A673 (cell line): Measurements from ENCODE around the gene EPHA4. TPM values are rescaled to one million over a fixed set of nuclear protein-coding genes. Genes with fewer than 3 reads are reported as not detected.

Experiments used
- BruUV-seq: library from RNA; stranded (reverse); fragments of 400-500 nt; replicated peaks from 2 replicates; lab custom pipeline; 2021; lab: Mats Ljungman, UMichigan
- CTCF ChIA-PET: fragments of 300-600 bp; sonication (Branson Sonifier 250); formaldehyde crosslinking; loops from one replicate; lab custom pipeline; 2022; ENCODE audit warnings: antibody characterized with exemption; lab: Charles Lee
- POLR2A ChIA-PET: fragments of 300-600 bp; sonication (Branson Sonifier 250); formaldehyde crosslinking; loops from one replicate; lab custom pipeline; 2022; ENCODE audit warnings: antibody characterized with exemption; ENCODE audit not compliant: low non-redundant PET; lab: Charles Lee
- DNase-seq: peaks from one replicate; pipeline ENCODE4 v3.0.0-alpha.2; 2015; ENCODE audit warnings: low spot score
- H3K27ac ChIP-seq: fragments of 200-600 bp; sonication (generic); 2 replicates; pipeline ENCODE4 v1.5.1; 2016; ENCODE audit warnings: mixed run types, low read depth, mild to moderate bottlenecking, mixed read lengths, antibody characterized with exemption, low read length; ENCODE audit not compliant: poor library complexity, severe bottlenecking
- H3K27me3 ChIP-seq: fragments of 200-600 bp; sonication (generic); replicated peaks from 2 replicates; pipeline ENCODE4 v1.6.1; 2017; ENCODE audit warnings: mixed run types, low read depth, mild to moderate bottlenecking, mixed read lengths, antibody characterized with exemption, low read length; ENCODE audit not compliant: insufficient read depth, poor library complexity
- H3K36me3 ChIP-seq: fragments of 200-600 bp; sonication (generic); 2 replicates; pipeline ENCODE4 v1.6.1; 2016; ENCODE audit warnings: mixed run types, mild to moderate bottlenecking, mixed read lengths, antibody characterized with exemption, low read length; ENCODE audit not compliant: insufficient read depth, poor library complexity, severe bottlenecking
- H3K4me1 ChIP-seq: fragments of 200-600 bp; sonication (generic); 2 replicates; pipeline ENCODE4 v1.6.1; 2017; ENCODE audit warnings: mixed run types, mild to moderate bottlenecking, mixed read lengths, antibody characterized with exemption, low read length; ENCODE audit not compliant: insufficient read depth, poor library complexity, severe bottlenecking
- H3K4me3 ChIP-seq: fragments of 200-600 bp; sonication (generic); 2 replicates; pipeline ENCODE4 v1.5.1; 2016; ENCODE audit warnings: low read depth, mixed run types, mild to moderate bottlenecking, mixed read lengths, low read length; ENCODE audit not compliant: poor library complexity, severe bottlenecking
- H3K9me3 ChIP-seq: fragments of 200-600 bp; sonication (generic); 2 replicates; pipeline ENCODE4 v1.6.1; 2016; ENCODE audit warnings: mixed run types, low read depth, mild to moderate bottlenecking, mixed read lengths, antibody characterized with exemption, low read length; ENCODE audit not compliant: poor library complexity, severe bottlenecking
- CTCF ChIP-seq: fragments of 300-800, 200-600 bp; sonication (generic); conservative IDR thresholded peaks from 2 replicates; pipeline ENCODE4 v1.5.1; 2017; ENCODE audit warnings: low read depth, mild to moderate bottlenecking, antibody characterized with exemption, low read length, moderate library complexity, mixed read lengths
- EZH2 ChIP-seq: fragments of 200-600 bp; sonication (generic); IDR thresholded peaks from 2 replicates; pipeline ENCODE4 v1.6.1; 2017; ENCODE audit warnings: borderline replicate concordance, low read depth, mild to moderate bottlenecking, mixed read lengths, antibody characterized with exemption, low read length; ENCODE audit not compliant: poor library complexity, severe bottlenecking
- intact Hi-C: fragments of 100-400 bp; cut with micrococcal nuclease; formaldehyde crosslinking; loops from one replicate; pipeline ENCODE4 v1.10.0; 2022; ENCODE audit not compliant: unreplicated experiment
- total RNA-seq: library from RNA; stranded (reverse); gene quantifications from 2 replicates; pipeline ENCODE4 v1.2.3, GENCODE V29; 2021

EPHA4 gene
- total RNA-seq, 1 experiment from 2014 or later = 39.5 TPM

- no peaks in the 10 kb centered on the region for H3K9me3 ChIP-seq
- H3K4me1 ChIP-seq = no peaks in the 10 kb centered on the region
- no peak for TF ChIP-seq EZH2
- no peak for TF ChIP-seq CTCF
- intact Hi-C loops = no loop called here
- no peak for DNase-seq
- POLR2A ChIA-PET = no interaction called here
- BruUV-seq = no TSS peak
- H3K27ac ChIP-seq = no peak overlapping the region
- H3K36me3 ChIP-seq = no peaks in the 10 kb centered on the region
- H3K27me3 ChIP-seq = no peaks in the 10 kb centered on the region
- no peak overlapping the region for H3K4me3 ChIP-seq
- CTCF ChIA-PET = no interaction called here
These were observed 42.2 kb upstream of the EPHA4 start for GRCh38 chr2:221614274-221614673.

- BruUV-seq = no TSS peak
- Histone ChIP-seq H3K4me3 (no peak overlapping the region), H3K36me3 (no peaks in the 10 kb centered on the region), H3K9me3 (no peaks in the 10 kb centered on the region), H3K27ac (no peak overlapping the region), H3K27me3 (no peaks in the 10 kb centered on the region), H3K4me1 (no peaks in the 10 kb centered on the region)
- POLR2A ChIA-PET = no interaction called here
- intact Hi-C loops = no loop called here
- CTCF ChIA-PET = no interaction called here
- TF ChIP-seq CTCF = no peak
- no peak for TF ChIP-seq EZH2
- DNase-seq = no peak
These were observed 40.7 kb upstream of the EPHA4 start for GRCh38 chr2:221612800-221613199.

DNA sequence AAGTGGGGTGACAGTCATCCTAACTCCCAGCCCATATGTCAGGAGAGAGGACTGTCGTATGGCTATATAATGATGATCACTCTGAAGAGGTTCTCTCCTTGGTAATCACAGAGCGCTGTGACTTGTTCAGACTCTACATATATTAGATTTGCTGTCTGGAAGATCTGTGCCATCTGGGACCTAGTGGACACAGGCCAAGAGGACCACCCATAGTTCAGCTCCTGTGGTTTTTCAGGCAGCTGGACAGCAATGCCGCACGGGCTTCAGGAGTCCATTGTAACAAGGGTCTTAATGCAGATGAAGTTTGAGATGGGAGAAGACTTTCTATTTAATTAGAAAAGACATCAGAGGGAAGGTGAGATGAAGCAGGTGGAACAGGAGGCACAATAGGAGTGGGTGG lies 40.1 kb upstream of the EPHA4 start:
- BruUV-seq = no TSS peak
- Histone ChIP-seq H3K27me3 (no peaks in the 10 kb centered on the region), H3K9me3 (no peaks in the 10 kb centered on the region), H3K27ac (no peak overlapping the region), H3K36me3 (no peaks in the 10 kb centered on the region), H3K4me3 (no peak overlapping the region), H3K4me1 (no peaks in the 10 kb centered on the region)
- DNase-seq = no peak
- ChIA-PET POLR2A (no interaction called here), CTCF (no interaction called here)
- TF ChIP-seq EZH2 (no peak), CTCF (no peak)
- intact Hi-C loops = no loop called here
